BJ (cell line): Measurements from ENCODE around the gene BAIAP2. TPM values are rescaled to one million over a fixed set of nuclear protein-coding genes. Genes with fewer than 3 reads are reported as not detected.

Source experiments
- CTCF ChIA-PET: fragments of 350-600 bp; formaldehyde crosslinking; extraction: SDS; loops from one replicate; lab custom pipeline; 2021; ENCODE audit warnings: antibody characterized with exemption, inconsistent platforms; lab: Yijun Ruan, JAX
- POLR2A ChIA-PET: fragments of 300-600 bp; sonication (Branson Sonifier 250); formaldehyde crosslinking; extraction: SDS; loops from one replicate; lab custom pipeline; 2021; ENCODE audit warnings: antibody characterized with exemption; lab: Charles Lee
- DNase-seq: peaks from one replicate; pipeline ENCODE4 v3.0.0-alpha.2; 2011; ENCODE audit warnings: low read depth
- H3K27me3 ChIP-seq: 2 replicates; pipeline ENCODE4 v1.6.0; 2011; ENCODE audit warnings: low read length; ENCODE audit not compliant: control insufficient read depth, insufficient read depth
- H3K36me3 ChIP-seq: 2 replicates; pipeline ENCODE4 v1.5.1; 2011; ENCODE audit warnings: low read length; ENCODE audit not compliant: control insufficient read depth, insufficient read depth
- H3K4me3 ChIP-seq: 2 replicates; pipeline ENCODE4 v1.5.1; 2011; ENCODE audit warnings: low read depth, mild to moderate bottlenecking, control low read depth, low read length
- CTCF ChIP-seq: IDR thresholded peaks from 2 replicates; pipeline ENCODE4 v1.5.1; 2011; ENCODE audit warnings: low read depth, mild to moderate bottlenecking, control low read depth, inconsistent platforms, low read length, moderate library complexity; ENCODE audit not compliant: insufficient read depth
- polyA plus RNA-seq: library from polyadenylated mRNA; depleted of rRNA; stranded (reverse); fragments of >200 nt; gene quantifications from 2 replicates; pipeline ENCODE4 v1.2.3, GENCODE V29; 2011

BAIAP2 gene
- polyA plus RNA-seq, 1 experiment: 12.1 TPM

- ChIA-PET POLR2A (no interaction called here), CTCF (interaction anchor here (1.1 to 1.5 kb wide), 3 partner anchors 11 to 45 kb away, joined by 3 to 4 read pairs (median 3); no protein-coding TSS in a partner anchor)
- no peak for TF ChIP-seq CTCF
These were observed 17.4 kb downstream of the BAIAP2 start for GRCh38 chr17:81052199-81052997.

GRCh38 chr17:81053041-81053970, 18.4 kb downstream of the BAIAP2 start:
- DNase-seq: no peak
- H3K4me3 ChIP-seq: no peak overlapping the region
- peaks cover 2% of the 10 kb centered on the region; the same call in 1 of the 2 replicates for H3K36me3 ChIP-seq
- H3K27me3 ChIP-seq: no peaks in the 10 kb centered on the region
- ChIA-PET POLR2A (no interaction called here), CTCF (interaction anchor here (1.3 kb wide), 1 partner anchor 12 kb away, joined by 3 read pairs; no protein-coding TSS in a partner anchor)
- TF ChIP-seq CTCF: no peak

More at GRCh38 chr17:81052199-81052997, 17.4 kb downstream of the BAIAP2 start:
- peaks cover 2% of the 10 kb centered on the region for H3K36me3 ChIP-seq
- no peaks in the 10 kb centered on the region for H3K27me3 ChIP-seq
- DNase-seq: no peak
- no peak overlapping the region for H3K4me3 ChIP-seq

- CTCF ChIA-PET: no interaction called here
- POLR2A ChIA-PET: no interaction called here
- no peak overlapping the region for H3K4me3 ChIP-seq
- no peak for TF ChIP-seq CTCF
- H3K27me3 ChIP-seq: no peaks in the 10 kb centered on the region
- peaks cover 6% of the 10 kb centered on the region for H3K36me3 ChIP-seq
- no peak for DNase-seq
These were observed 19.4 kb downstream of the BAIAP2 start for GRCh38 chr17:81054308-81054707.

- no peak for TF ChIP-seq CTCF
- no peak for DNase-seq
- Histone ChIP-seq H3K4me3 (no peak overlapping the region), H3K27me3 (no peaks in the 10 kb centered on the region), H3K36me3 (peaks cover 6% of the 10 kb centered on the region)
- ChIA-PET CTCF (interaction anchor here (1.7 kb wide), 1 partner anchor 47 kb away, joined by 6 read pairs; no protein-coding TSS in a partner anchor), POLR2A (no interaction called here)
These were observed 20.0 kb downstream of the BAIAP2 start for GRCh38 chr17:81054881-81055370.
